ENCODE measurements around the gene TRAPPC10. TPM values are rescaled to one million over a fixed set of nuclear protein-coding genes. Genes with fewer than 3 reads are reported as not detected.

TRAPPC10 gene
- total and polyA plus RNA-seq, 2 donors (not counting 1 experiment from before 2014, with no cell fraction given) = 15.4 to 22.0 TPM

DNA sequence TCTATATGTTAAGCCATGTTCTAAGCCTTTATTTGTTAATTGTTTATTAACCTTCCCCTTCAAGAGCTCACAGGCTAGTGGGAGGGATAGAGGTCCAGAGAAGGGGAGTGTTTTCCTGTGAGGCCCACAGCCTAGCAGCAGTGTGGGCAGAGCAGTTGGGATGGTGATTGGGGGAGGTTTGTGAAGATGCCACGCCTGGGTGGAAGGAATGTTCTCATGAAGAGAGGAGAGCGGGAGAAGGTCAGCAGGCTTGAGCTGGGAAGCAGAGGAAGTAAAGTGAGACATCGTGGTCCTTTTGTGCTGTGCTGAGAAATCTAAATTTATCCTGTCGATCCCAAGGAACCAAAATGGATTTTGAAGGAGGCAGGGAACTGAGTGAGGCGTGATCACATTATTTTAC, 42.6 kb downstream of the TRAPPC10 start:
- no peak overlapping the region for H2AFZ ChIP-seq (ENCODE audit: low read length)
- H3K9me3 ChIP-seq (ENCODE audit: control insufficient read depth, insufficient read depth, low read depth, low read length) = no peaks in the 10 kb centered on the region
- peak overlapping the region; percentile 23 for H3K27ac ChIP-seq (ENCODE audit: insufficient read depth, low read length)
- no peaks in the 10 kb centered on the region for H4K20me1 ChIP-seq (ENCODE audit: control insufficient read depth, extremely low read depth, insufficient read depth, low read length)
- H3K4me2 ChIP-seq (ENCODE audit: extremely low read depth, insufficient read depth, low read length) = no peak overlapping the region
- peaks cover 2% of the 10 kb centered on the region for H3K4me1 ChIP-seq (ENCODE audit: control insufficient read depth, extremely low read depth, insufficient read depth, low read length)
- no peak overlapping the region for H3K4me3 ChIP-seq (replicated peaks in 1 of 4; ENCODE audit: control extremely low read depth in 1 of 4, insufficient read depth in 1 of 4, low read depth in 3 of 4, low read length in 4 of 4)
- H3K9ac ChIP-seq (ENCODE audit: insufficient read depth, low read length) = no peak overlapping the region
- TF ChIP-seq, protein P1, sequence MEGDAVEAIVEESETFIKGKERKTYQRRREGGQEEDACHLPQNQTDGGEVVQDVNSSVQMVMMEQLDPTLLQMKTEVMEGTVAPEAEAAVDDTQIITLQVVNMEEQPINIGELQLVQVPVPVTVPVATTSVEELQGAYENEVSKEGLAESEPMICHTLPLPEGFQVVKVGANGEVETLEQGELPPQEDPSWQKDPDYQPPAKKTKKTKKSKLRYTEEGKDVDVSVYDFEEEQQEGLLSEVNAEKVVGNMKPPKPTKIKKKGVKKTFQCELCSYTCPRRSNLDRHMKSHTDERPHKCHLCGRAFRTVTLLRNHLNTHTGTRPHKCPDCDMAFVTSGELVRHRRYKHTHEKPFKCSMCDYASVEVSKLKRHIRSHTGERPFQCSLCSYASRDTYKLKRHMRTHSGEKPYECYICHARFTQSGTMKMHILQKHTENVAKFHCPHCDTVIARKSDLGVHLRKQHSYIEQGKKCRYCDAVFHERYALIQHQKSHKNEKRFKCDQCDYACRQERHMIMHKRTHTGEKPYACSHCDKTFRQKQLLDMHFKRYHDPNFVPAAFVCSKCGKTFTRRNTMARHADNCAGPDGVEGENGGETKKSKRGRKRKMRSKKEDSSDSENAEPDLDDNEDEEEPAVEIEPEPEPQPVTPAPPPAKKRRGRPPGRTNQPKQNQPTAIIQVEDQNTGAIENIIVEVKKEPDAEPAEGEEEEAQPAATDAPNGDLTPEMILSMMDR (conservative IDR thresholded peaks at IDR 0.05 in 1 of 2, IDR thresholded peaks at IDR 0.05 in 1 of 2; ENCODE audit: low read depth in 1 of 2, low read length in 2 of 2) = no peak
- no peak for TF ChIP-seq EZH2 (IDR thresholded peaks at IDR 0.05; ENCODE audit: low read length, missing control alignments)
- peaks cover 5% of the 10 kb centered on the region for H3K36me3 ChIP-seq (ENCODE audit: control insufficient read depth, insufficient read depth, low read length)
- H3K79me2 ChIP-seq (ENCODE audit: control insufficient read depth, insufficient read depth, low read length) = peaks cover 7% of the 10 kb centered on the region
- peak; percentile 18 to 78 for DNase-seq (ENCODE audit: low read depth in 2 of 2)
- no peaks in the 10 kb centered on the region for H3K27me3 ChIP-seq (ENCODE audit: control insufficient read depth, insufficient read depth, low read length)

DNA sequence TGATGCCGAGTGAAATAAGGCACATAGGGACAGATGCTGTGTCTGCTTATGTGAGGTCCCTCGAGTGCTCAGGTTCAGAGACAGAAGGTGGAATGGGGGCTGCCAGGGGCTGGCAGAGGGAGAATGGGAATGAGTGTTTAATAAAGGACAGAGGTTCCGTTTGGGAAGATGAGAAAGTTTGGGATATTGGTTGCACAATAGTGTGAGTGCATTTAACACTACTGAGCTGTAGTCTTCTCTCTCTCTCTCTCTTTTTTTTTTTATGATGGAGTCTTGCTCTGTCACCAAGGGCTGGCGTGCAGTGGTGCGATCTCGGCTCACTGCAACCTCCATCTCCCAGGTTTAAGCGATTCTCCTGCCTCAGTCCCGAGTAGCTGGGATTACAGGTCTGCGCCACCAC, 44.9 kb downstream of the TRAPPC10 start:
- Histone ChIP-seq H3K4me3 (replicated peaks in 1 of 4; ENCODE audit: control extremely low read depth in 1 of 4, insufficient read depth in 1 of 4, low read depth in 3 of 4, low read length in 4 of 4) (no peak overlapping the region), H3K9me3 (ENCODE audit: control insufficient read depth, insufficient read depth, low read depth, low read length) (no peaks in the 10 kb centered on the region), H3K27me3 (ENCODE audit: control insufficient read depth, insufficient read depth, low read length) (no peaks in the 10 kb centered on the region), H3K27ac (ENCODE audit: insufficient read depth, low read length) (no peak overlapping the region), H3K36me3 (ENCODE audit: control insufficient read depth, insufficient read depth, low read length) (peaks cover 5% of the 10 kb centered on the region), H3K9ac (ENCODE audit: insufficient read depth, low read length) (no peak overlapping the region), H3K4me1 (ENCODE audit: control insufficient read depth, extremely low read depth, insufficient read depth, low read length) (no peaks in the 10 kb centered on the region), H3K4me2 (ENCODE audit: extremely low read depth, insufficient read depth, low read length) (no peak overlapping the region), H3K79me2 (ENCODE audit: control insufficient read depth, insufficient read depth, low read length) (peaks cover 2% of the 10 kb centered on the region), H4K20me1 (ENCODE audit: control insufficient read depth, extremely low read depth, insufficient read depth, low read length) (no peaks in the 10 kb centered on the region), H2AFZ (ENCODE audit: low read length) (no peak overlapping the region)
- no peak for DNase-seq (ENCODE audit: low read depth in 2 of 2)
- TF ChIP-seq, protein P1 (conservative IDR thresholded peaks at IDR 0.05 in 1 of 2, IDR thresholded peaks at IDR 0.05 in 1 of 2; ENCODE audit: low read depth in 1 of 2, low read length in 2 of 2) = no peak
- TF ChIP-seq EZH2 (IDR thresholded peaks at IDR 0.05; ENCODE audit: low read length, missing control alignments) = no peak

DNA sequence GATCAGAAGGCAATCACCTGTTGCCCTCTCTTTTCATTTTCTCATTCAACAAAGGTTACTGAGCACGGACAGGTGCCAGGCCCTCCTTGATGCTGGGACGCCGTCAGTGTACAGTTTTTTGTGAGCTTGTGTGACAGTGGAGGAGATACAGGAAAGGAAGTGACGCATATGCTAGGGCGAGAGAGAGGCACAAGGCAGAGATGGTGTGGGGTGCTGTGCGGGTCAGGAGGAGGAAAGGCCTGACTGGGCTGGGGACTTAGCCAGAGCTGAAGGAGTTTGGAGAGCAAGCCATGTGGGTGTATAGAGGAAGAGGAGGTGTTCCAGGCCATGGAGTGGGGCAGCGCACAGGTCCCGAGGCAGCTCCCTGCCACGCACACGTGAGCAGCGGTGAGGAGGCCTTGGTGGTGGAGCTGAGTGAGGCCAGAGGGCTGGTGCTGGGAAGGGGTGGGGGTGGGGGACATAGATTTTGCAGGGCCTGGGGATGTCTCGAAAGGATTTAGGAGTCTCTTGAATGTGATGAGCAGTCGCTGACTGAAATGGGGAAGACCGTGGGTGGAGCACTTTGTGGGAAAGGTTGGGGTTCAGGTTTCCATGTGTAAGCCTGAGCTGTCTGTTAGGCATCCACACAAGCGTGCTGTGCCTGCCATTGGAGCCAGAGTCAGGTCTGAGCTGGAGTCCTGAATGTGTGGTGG, 46.0 kb downstream of the TRAPPC10 start:
- H3K4me2 ChIP-seq (ENCODE audit: extremely low read depth, insufficient read depth, low read length) = no peak overlapping the region
- peak in 1 of 2 donors; percentile 17 for DNase-seq (ENCODE audit: low read depth in 2 of 2)
- H3K27me3 ChIP-seq (ENCODE audit: control insufficient read depth, insufficient read depth, low read length) = no peaks in the 10 kb centered on the region
- no peak overlapping the region for H3K27ac ChIP-seq (ENCODE audit: insufficient read depth, low read length)
- no peak overlapping the region for H3K9ac ChIP-seq (ENCODE audit: insufficient read depth, low read length)
- H4K20me1 ChIP-seq (ENCODE audit: control insufficient read depth, extremely low read depth, insufficient read depth, low read length) = no peaks in the 10 kb centered on the region
- no peak overlapping the region for H3K4me3 ChIP-seq (replicated peaks in 1 of 4; ENCODE audit: control extremely low read depth in 1 of 4, insufficient read depth in 1 of 4, low read depth in 3 of 4, low read length in 4 of 4)
- no peaks in the 10 kb centered on the region for H3K9me3 ChIP-seq (ENCODE audit: control insufficient read depth, insufficient read depth, low read depth, low read length)
- peaks cover 8% of the 10 kb centered on the region for H3K36me3 ChIP-seq (ENCODE audit: control insufficient read depth, insufficient read depth, low read length)
- TF ChIP-seq EZH2 (IDR thresholded peaks at IDR 0.05; ENCODE audit: low read length, missing control alignments) = no peak
- TF ChIP-seq, protein P1 (conservative IDR thresholded peaks at IDR 0.05 in 1 of 2, IDR thresholded peaks at IDR 0.05 in 1 of 2; ENCODE audit: low read depth in 1 of 2, low read length in 2 of 2) = no peak
- no peaks in the 10 kb centered on the region for H3K4me1 ChIP-seq (ENCODE audit: control insufficient read depth, extremely low read depth, insufficient read depth, low read length)
- H2AFZ ChIP-seq (ENCODE audit: low read length) = no peak overlapping the region
- no peaks in the 10 kb centered on the region for H3K79me2 ChIP-seq (ENCODE audit: control insufficient read depth, insufficient read depth, low read length)

Data from fibroblast of lung (primary cell).